T-helper 1 cell (primary cell): ENCODE measurements around the gene ARHGEF28.

Experiments
- DNase-seq, 5 donors: peaks; one replicate each; pipeline ENCODE4 v3.0.0-alpha.2; 2012 to 2020

ARHGEF28 gene

DNA sequence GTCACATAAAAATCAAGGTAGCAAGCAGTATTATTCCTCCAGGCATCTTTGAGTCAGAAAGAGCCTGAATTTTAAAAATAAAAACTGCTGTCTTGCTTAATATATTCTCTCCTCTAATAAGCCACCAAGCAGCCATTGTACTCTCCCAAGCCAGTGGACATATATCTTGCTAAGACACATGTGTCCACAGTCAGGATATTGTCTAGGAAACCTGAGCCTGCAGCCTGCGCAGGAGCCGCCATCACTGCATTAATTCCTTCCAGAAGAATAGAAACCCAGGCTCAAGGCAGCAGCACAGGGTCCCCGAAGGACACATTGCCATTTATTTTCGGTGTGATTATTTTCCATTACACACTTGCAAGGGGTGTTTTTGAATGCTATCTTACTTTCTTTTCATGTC is 345.3 kb downstream of the ARHGEF28 start:
- no peak for DNase-seq

DNA sequence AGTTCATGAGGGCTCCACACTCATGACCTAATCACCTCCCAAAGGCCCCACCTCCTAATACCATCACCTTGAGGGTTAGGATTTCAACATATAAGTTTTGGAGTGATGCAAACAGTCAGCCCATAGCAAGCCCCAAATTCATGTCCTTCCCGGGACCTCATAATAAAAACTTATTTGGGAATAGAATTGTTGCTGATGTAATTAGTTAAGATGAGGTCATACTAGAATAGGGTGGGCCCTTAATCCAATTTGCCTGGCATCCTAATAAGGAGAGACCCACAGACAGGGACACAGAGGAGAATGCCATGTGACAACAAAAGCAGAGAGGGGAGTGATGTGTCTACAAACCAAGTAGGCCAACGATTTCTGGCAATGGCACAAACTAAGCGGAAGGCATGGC is 347.1 kb downstream of the ARHGEF28 start:
- DNase-seq = no peak

DNA sequence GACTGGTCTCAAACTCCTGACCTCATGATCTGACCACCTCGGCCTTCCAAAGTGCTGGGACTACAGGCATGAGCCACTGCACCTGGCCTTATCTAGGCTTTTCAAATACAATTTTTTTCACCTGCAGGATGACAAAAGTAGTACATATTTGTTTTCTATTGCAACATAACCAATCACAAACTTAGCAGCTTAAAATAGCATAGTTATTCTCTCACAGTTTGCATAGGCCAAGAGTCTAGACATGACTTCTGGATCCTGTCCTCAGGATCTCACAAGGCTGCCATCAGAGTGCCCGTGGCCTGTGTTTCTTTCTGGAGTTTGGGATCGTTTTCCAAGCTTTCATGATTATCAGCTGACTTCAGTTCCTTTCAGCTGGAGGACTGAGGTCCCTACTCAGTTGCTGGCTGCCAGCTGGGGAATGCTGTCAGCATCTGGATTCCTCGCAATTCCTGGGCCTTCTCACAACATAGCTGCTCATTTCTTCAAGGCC is 348.9 kb downstream of the ARHGEF28 start:
- DNase-seq = no peak

DNA sequence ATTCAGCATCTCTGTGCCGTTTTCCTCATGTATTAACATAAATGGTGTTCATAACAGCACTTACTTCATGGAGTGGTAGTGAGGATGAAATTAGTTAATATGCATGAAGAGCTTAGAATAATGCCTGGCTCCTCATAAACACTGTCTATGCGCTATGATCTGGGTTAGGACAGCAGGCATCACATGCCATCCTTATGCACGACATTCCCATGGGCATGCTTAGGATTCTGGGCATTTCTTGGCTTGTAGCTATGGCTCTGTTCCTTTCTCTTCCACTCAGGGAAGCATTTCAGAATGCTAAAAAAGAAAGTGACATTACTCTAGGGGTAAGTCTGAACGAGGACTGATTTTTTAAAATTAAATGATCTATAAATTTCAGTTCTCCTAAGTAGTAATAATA is 349.8 kb downstream of the ARHGEF28 start:
- no peak for DNase-seq

DNA sequence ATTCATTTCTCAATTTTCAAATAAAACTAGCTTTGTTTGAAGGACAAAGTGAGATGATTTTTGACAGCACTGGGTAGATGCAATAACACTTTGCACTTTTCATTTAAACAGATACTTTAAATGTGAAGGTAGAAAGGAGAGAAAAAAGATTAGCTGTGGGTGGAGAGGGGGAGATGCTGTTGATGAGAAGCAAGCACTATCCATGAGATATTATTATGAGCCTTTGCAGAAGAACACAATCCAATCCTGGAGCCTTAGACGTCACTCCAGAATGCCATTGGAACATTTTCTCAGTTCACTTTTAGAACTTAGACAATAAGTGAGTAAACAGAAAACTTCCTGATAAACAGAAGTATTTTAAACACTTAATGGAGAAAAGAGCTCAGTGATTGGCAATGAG is 351.1 kb downstream of the ARHGEF28 start:
- DNase-seq = no peak

DNA sequence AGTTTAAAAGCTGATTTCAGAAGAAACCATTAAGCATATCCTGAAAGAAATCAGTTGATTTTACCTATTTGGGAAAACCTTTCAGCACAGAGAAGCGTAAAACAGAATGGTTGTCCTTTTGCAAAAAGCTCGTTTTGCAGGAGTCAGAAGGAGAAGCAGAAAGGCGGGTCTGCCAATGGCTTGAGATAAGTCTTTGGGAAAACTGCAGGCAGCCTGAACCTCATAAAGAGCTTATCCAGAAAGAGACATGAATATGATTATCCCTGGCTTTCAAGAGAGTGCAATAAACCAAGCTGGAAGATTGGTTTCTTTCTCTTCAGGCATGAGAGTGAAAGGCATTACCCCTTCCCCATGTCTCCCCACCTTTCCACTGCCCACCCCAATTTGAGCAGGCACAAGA is 353.3 kb downstream of the ARHGEF28 start:
- no peak for DNase-seq

DNA sequence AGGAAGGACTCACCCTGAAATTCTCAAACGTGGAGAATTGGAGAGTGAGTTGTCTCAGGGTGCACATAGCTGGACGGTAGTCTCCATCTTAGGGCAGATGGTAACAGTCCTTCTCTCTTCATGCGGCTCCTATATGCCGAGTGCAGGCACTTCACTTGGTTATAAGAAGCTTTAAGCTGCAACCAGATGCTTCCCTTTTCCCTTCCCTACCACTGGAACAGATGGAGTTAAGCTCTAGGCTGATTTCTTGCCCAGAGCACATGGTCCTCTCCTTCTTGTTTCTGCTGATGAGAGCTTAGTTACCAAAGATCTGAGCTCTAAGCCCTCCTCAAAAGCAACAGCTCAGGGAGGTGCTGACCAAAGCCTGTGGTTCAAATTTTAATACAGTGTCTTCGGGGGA is 355.7 kb downstream of the ARHGEF28 start:
- DNase-seq = no peak

DNA sequence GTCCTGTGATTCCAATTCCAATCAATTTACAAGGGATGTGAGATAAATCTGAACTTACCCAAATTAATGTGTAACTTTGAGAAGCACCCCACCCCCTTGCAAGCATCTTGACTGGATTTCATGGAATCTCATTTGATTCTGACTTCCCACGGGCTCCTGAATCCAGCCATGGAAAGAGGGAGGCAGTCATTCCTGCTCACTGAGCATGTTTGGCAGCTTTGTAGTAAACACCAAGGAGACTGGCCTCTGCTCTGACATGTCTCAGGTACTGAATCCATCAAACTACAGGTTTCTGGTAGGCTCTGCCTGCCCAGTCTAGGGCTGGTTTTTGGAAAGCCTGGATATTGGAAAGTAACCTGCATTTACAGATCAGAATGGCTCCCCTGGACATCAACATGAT is 357.6 kb downstream of the ARHGEF28 start:
- DNase-seq = no peak

DNA sequence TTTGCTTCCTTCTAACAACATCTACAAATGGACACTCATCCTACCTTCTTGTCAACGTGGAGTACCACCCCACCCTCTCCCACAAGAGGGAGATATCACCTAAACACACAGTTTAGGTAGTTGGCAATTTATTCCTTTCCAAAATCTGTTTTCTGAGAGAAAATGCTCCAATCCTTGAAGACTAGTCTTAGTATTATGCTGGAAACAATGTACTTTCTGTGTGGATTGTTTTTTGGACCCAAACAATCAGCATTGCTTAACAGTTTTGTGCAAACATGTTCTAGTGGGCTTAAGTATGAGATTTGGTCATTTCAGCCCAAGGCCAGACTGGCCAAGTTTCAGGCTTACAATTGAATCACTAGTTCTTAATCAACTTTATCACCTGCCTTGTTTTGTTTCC is 359.1 kb downstream of the ARHGEF28 start:
- no peak for DNase-seq

DNA sequence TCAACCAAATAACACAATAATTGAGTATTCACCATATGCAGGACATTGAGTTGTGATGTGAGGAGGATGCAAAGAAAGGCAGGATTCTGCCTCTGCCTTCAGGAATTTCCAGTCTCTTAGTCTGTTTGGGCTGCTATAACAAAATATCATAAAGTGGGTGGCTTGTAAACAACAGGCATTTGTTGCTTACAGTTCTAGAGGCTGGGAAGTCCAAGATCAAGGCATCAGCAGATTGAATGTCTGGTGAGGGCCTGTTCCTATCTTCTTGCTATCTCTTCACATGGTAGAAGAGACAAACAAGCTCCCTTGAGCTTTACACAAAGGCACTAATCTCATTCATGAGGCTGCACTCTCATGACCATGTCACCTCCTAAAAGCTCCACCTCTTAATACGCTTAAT is 360.7 kb downstream of the ARHGEF28 start:
- no peak for DNase-seq

DNA sequence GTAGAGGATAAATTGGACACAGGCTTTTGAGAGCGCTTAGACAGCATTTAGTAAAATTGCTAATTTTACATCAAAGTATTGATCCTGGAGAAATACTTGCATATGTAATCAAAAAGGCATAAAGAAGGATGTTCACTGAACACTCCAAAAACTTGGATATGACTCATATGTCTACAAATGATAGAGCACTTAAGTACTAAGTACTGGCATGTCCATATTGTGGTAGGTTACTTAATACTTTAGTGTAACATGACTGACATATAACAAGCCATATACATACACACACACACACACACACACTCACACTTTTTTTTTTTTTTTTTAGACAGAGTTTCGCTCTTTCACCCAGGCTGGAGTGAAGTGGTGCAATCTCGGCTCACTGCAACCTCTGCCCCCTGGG is 361.9 kb downstream of the ARHGEF28 start:
- DNase-seq = no peak

DNA sequence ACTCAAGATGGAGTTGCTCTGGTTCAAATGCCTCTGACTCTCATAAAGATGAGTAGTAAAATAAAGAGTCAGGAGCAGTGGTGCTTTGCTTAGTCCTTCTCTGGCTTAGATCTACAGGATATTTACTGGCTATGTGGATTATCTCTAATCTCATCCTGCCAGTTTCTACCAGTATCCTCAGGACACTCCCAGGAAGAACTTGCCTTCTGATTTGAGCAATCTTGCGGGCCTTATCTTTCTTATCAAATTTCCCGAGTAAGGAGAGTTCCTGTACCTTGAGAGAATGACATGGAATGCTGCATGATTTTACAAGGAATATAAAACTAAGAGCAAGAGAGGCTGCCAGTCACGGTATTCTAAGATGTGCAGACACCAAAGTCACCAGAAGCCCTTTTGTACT is 364.0 kb downstream of the ARHGEF28 start:
- DNase-seq = no peak
